ENCODE results near the gene GGCT. TPM values are rescaled to one million over a fixed set of nuclear protein-coding genes. Genes with fewer than 3 reads are reported as not detected.

The GGCT gene
- total RNA-seq, 2 donors from 2014 or later, result 46.4 to 48.9 TPM

DNA sequence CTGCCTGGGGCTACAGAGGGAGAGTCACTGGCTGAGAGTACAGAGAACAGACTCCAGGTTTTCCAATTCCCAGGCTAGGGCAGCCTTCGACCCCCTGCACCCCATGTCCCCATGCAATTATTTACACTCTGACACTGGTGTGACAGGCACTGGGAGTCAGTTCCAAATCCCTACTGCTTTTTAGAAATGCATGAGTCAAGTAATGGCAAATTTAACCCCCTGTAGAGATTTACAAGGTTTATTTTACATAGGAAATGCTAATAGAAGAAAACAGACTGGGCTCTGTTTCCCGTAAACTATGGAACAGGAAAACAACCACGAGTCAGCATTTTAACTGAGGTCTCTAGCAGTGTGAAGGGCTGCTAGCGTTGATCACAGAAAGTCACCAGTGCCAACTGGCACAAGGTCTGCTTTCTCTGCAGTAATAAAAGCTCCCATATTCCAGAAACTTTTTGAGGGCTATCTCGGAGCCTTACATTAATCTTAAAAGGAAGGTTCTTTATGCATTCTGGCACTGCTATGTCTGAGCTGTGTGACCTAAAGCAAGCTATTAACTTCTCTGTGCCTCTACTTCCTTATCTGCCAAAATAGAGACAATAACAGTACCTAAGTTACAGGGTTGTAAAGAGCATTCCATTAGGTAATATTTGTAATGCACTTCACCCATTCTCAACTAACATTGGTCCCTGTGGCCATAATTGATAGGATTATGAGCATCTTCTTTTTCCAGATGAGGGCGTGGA is 54.2 kb downstream of the GGCT start:
- H3K4me3 ChIP-seq (ENCODE audit: low read length), result no peak overlapping the region
- Mint-ChIP-seq H3K4me1 (no peaks in the 10 kb centered on the region), H3K27ac (no peak overlapping the region), H3K4me3 (no peak overlapping the region), H3K9me3 (peaks cover 5% of the 10 kb centered on the region), H3K36me3 (ENCODE audit: low read depth) (peaks cover 5% of the 10 kb centered on the region), H3K27me3 (ENCODE audit: insufficient read depth) (no peaks in the 10 kb centered on the region)
- WGBS, 2 experiments (ENCODE audit: insufficient coverage in 1 of 2, insufficient read length in 1 of 2), result 77 to 78% methylated on average over 5 to 6 of the region's 6 CpGs
- H3K4me1 ChIP-seq (ENCODE audit: control insufficient read depth, insufficient read depth, low read length), result no peaks in the 10 kb centered on the region
- H3K27me3 ChIP-seq (ENCODE audit: control insufficient read depth, insufficient read depth, low read length, poor library complexity, severe bottlenecking), result no peaks in the 10 kb centered on the region
- no peak overlapping the region for H3K9ac ChIP-seq (ENCODE audit: extremely low read depth, low read length, poor library complexity, severe bottlenecking)
- no peak for DNase-seq
- H3K36me3 ChIP-seq (ENCODE audit: control insufficient read depth, insufficient read depth, low read length), result no peaks in the 10 kb centered on the region
- TF ChIP-seq, protein P1, sequence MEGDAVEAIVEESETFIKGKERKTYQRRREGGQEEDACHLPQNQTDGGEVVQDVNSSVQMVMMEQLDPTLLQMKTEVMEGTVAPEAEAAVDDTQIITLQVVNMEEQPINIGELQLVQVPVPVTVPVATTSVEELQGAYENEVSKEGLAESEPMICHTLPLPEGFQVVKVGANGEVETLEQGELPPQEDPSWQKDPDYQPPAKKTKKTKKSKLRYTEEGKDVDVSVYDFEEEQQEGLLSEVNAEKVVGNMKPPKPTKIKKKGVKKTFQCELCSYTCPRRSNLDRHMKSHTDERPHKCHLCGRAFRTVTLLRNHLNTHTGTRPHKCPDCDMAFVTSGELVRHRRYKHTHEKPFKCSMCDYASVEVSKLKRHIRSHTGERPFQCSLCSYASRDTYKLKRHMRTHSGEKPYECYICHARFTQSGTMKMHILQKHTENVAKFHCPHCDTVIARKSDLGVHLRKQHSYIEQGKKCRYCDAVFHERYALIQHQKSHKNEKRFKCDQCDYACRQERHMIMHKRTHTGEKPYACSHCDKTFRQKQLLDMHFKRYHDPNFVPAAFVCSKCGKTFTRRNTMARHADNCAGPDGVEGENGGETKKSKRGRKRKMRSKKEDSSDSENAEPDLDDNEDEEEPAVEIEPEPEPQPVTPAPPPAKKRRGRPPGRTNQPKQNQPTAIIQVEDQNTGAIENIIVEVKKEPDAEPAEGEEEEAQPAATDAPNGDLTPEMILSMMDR (conservative IDR thresholded peaks at IDR 0.05), result no peak
- no peaks in the 10 kb centered on the region for H3K9me3 ChIP-seq (ENCODE audit: control insufficient read depth, low read length)
- H3K27ac ChIP-seq (ENCODE audit: low read depth, low read length), result no peak overlapping the region

DNA sequence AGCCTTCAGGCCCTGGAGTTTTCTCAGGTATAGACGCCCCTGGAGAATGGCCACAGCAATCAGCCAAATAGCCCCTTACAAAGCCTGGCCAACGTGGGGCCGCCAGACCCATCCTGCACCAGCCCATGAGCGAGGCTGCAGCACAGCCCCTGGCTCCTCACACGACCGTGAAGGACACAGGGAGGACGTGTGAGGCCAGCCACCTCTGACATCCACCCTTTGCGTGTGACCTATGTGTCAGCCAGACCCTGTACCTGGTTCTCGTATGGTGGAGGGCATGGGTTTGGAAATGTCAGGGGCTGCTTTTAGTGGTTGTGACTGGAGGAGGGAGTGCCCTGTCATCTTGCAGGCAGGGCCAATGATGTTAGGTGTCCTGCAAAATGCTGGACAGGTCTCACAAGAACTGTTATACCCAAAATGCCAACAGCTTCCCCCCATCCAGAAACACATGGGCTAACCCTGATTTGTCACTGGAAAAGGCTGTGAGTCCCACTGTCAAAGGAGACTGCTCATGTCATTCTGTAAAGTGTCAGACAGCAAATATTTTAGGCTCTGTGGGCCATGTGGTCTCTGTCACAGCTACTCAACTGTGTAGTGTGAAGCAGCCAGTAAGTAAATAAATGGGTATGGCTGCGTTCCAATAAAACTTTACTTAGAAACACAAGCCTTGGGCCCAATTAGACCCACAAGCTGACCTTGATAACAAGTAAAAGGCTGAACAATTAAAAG is 56.0 kb downstream of the GGCT start:
- no peak for DNase-seq
- Histone ChIP-seq H3K4me1 (ENCODE audit: control insufficient read depth, insufficient read depth, low read length) (no peaks in the 10 kb centered on the region), H3K9me3 (ENCODE audit: control insufficient read depth, low read length) (no peaks in the 10 kb centered on the region), H3K27ac (ENCODE audit: low read depth, low read length) (no peak overlapping the region), H3K4me3 (ENCODE audit: low read length) (no peak overlapping the region), H3K9ac (ENCODE audit: extremely low read depth, low read length, poor library complexity, severe bottlenecking) (no peak overlapping the region), H3K36me3 (ENCODE audit: control insufficient read depth, insufficient read depth, low read length) (no peaks in the 10 kb centered on the region), H3K27me3 (ENCODE audit: control insufficient read depth, insufficient read depth, low read length, poor library complexity, severe bottlenecking) (no peaks in the 10 kb centered on the region)
- Mint-ChIP-seq H3K9me3 (peaks cover 5% of the 10 kb centered on the region), H3K4me3 (no peak overlapping the region), H3K27ac (no peak overlapping the region), H3K4me1 (no peaks in the 10 kb centered on the region), H3K27me3 (ENCODE audit: insufficient read depth) (no peaks in the 10 kb centered on the region), H3K36me3 (ENCODE audit: low read depth) (peaks cover 5% of the 10 kb centered on the region)
- WGBS, 2 experiments (ENCODE audit: insufficient coverage in 1 of 2, insufficient read length in 1 of 2), result 91 to 98% methylated on average over 8 to 10 of the region's 10 CpGs
- TF ChIP-seq, protein P1 (conservative IDR thresholded peaks at IDR 0.05), result no peak

DNA sequence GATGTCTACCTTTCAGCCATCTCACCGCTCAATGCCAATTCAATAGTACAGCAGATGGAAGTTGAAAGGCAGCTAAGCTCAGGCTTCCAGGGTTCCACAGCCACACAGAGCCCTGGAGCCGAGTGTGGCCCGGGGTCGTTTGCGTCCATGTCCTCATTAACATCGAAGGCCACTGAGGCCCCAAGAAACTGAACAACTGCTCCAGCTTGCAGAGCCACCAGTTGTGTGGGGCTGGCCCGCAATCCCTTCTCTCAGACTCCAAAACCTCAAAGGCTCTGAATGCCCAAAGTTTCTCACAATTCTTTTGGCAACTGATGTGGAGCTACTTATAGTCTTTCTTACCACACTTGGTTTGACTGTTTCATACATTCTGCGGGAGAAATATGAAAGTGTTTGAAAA is 57.2 kb downstream of the GGCT start:
- Histone ChIP-seq H3K9me3 (ENCODE audit: control insufficient read depth, low read length) (no peaks in the 10 kb centered on the region), H3K27ac (ENCODE audit: low read depth, low read length) (no peak overlapping the region), H3K4me1 (ENCODE audit: control insufficient read depth, insufficient read depth, low read length) (no peaks in the 10 kb centered on the region), H3K36me3 (ENCODE audit: control insufficient read depth, insufficient read depth, low read length) (no peaks in the 10 kb centered on the region), H3K4me3 (ENCODE audit: low read length) (no peak overlapping the region), H3K9ac (ENCODE audit: extremely low read depth, low read length, poor library complexity, severe bottlenecking) (no peak overlapping the region), H3K27me3 (ENCODE audit: control insufficient read depth, insufficient read depth, low read length, poor library complexity, severe bottlenecking) (no peaks in the 10 kb centered on the region)
- Mint-ChIP-seq H3K27ac (no peak overlapping the region), H3K4me3 (no peak overlapping the region), H3K27me3 (ENCODE audit: insufficient read depth) (no peaks in the 10 kb centered on the region), H3K36me3 (ENCODE audit: low read depth) (peaks cover 5% of the 10 kb centered on the region), H3K4me1 (no peaks in the 10 kb centered on the region), H3K9me3 (peaks cover 5% of the 10 kb centered on the region)
- no peak for DNase-seq
- TF ChIP-seq, protein P1 (conservative IDR thresholded peaks at IDR 0.05), result no peak
- 93 to 94% methylated on average over 7 to 8 of the region's 8 CpGs for WGBS, 2 experiments (ENCODE audit: insufficient coverage in 1 of 2, insufficient read length in 1 of 2)

Other genes starting within 250 kb of the GGCT start
- 10 to 100 TPM; 15.5 to 20.9 TPM for gene ZNRF2, start 220.2 kb downstream of the GGCT start, total RNA-seq
- gene NOD1, start 26.0 kb downstream of the GGCT start, total RNA-seq, result 1 to 10 TPM; 3.3 to 3.4 TPM
- gene GARS1, start 90.0 kb upstream of the GGCT start, total RNA-seq, result 100 to 1,000 TPM; 113 to 121 TPM
- not detected for gene CRHR2, start 177.6 kb upstream of the GGCT start, total RNA-seq
- 1 to 10 TPM; 3.0 to 3.3 TPM for gene INMT, start 247.3 kb upstream of the GGCT start, total RNA-seq

Measured in endodermal cell (in vitro differentiated cells).